BLaER1 treated with 17β-estradiol and CSF1 and Interleukin-3, amounts not matched to agents 10 nM and 100 nM (cell line): ENCODE results near the gene CGAS.
"Not testable (repeated sequence)": the region's sequence is repeated elsewhere in the genome, so short reads cannot be mapped to it uniquely, and the experiment has no call there.

Experiments used
- H3K27ac ChIP-seq, 11 experiments: shearing (Covaris generic); formaldehyde crosslinking; 2 replicates each; pipeline ENCODE4 v1.8.1; 2022
- H3K27me3 ChIP-seq, 11 experiments: shearing (Covaris generic); formaldehyde crosslinking; 2 replicates each; pipeline ENCODE4 v1.8.1; 2022
- H3K36me3 ChIP-seq, 11 experiments: shearing (Covaris generic); formaldehyde crosslinking; 2 replicates each; pipeline ENCODE4 v1.8.1; 2022
- H3K4me1 ChIP-seq, 10 experiments: shearing (Covaris generic); formaldehyde crosslinking; 2 replicates each; pipeline ENCODE4 v1.8.1; 2022
- H3K4me2 ChIP-seq, 11 experiments: shearing (Covaris generic); formaldehyde crosslinking; 2 replicates each; pipeline ENCODE4 v1.8.1; 2022
- H3K4me3 ChIP-seq, 10 experiments: shearing (Covaris generic); formaldehyde crosslinking; 2 replicates each; pipeline ENCODE4 v1.8.1; 2022
- H3K9ac ChIP-seq, 11 experiments: shearing (Covaris generic); formaldehyde crosslinking; 2 replicates each; pipeline ENCODE4 v1.8.1; 2022
- H3K9me3 ChIP-seq, 11 experiments: shearing (Covaris generic); formaldehyde crosslinking; replicated peaks in 1 of 11; 2 replicates each; pipeline ENCODE4 v1.8.1; 2022
- H4K20me1 ChIP-seq, 11 experiments: shearing (Covaris generic); formaldehyde crosslinking; 2 replicates each; pipeline ENCODE4 v1.8.1; 2022
- Cebpa-rat ChIP-seq, 11 experiments: shearing (Covaris generic); IDR thresholded peaks; 2 replicates each; pipeline ENCODE4 v1.8.1; 2022

Gene CGAS

DNA sequence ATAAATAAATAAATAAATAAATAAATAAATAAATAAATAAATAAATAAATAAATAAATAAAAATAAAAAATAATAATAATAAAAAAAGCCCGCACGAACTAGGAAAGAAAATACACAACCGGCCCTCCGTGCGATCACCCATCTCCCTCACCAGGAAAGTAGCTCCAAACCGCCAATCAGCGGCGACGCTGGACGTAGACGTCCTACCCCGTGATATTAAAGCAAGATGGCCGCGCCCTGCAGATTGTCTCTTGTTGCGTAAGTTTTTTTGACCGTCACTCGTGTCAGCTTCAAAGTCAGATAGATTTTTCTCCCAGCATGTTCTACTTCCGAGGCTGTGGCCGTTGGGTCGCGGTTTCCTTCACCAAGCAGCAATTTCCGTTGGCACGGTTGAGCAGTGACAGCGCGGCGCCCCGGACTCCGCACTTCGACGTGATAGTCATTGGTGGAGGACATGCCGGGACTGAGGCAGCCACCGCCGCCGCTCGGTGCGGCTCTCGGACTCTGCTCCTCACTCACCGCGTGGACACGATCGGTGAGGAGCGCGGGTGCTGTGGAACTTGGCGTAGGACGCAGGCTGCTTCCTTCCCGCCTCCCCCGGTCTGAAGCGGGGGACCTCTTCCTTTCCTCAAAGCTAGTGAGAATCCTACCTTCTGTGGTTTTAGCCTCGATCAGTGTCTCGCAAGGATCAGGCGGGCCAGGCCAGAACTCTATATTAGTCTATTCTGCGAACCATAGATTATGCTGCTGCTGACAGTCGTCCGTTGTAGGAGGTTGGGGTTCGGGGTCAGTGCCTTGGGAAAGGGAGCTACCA lies 9.6 kb upstream of the CGAS start, which contains the start of gene MTO1:
TSS of gene MTO1 (plus strand) at position 201 of the 814 bp plus-strand sequence. CDS start at position 319, 118 bp downstream.
- Histone ChIP-seq H4K20me1 (peaks cover 0 to 19% (median 0%) of the 10 kb centered on the region in 11 experiments; a peak in 9 of 22 replicates), H3K9me3 (no peaks in the 10 kb centered on the region), H3K9ac (peak within 1 kb of the TSS; percentile 88 to 99 (median 94)), H3K4me2 (peak within 1 kb of the TSS; percentile 84 to 97 (median 91)), H3K36me3 (peaks cover 9 to 39% (median 30%) of the 10 kb centered on the region in 11 experiments; a peak in 21 of 22 replicates), H3K27me3 (no peaks in the 10 kb centered on the region), H3K27ac (peak within 1 kb of the TSS; percentile 77 to 100 (median 95)), H3K4me3 (peak within 1 kb of the TSS; percentile 80 to 94 (median 84)), H3K4me1 (peaks cover 39 to 64% (median 46%) of the 10 kb centered on the region in 10 experiments)
- TF ChIP-seq Cebpa-rat (IDR thresholded peaks at IDR 0.05), result peak; percentile 53 to 97 (median 90); a peak in 20 of 22 replicates

DNA sequence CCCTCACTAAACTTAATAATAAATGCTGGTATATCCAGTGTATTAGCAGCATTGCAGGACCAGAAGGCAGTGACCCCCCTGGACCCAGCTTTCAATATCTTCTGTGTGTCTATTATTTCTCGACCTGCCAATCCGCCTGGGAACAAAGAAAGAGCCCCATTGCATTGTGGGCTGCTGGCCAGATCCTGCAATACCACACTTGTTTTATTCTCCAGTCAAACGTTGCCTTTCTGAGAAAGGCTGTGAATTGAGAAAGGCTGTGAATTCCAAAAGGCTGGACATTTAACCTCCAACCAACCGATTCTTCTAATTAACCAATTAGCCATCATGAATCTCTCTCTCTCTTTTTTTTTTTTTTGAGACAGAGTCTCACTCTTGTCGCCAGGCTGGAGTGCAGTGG lies 8.0 kb upstream of the CGAS start:
- Histone ChIP-seq H3K9ac (peak overlapping the region in 8 of 11 experiments; percentile 88 to 99 (median 96); a peak in 15 of 22 replicates), H3K36me3 (peaks cover 0 to 22% (median 14%) of the 10 kb centered on the region in 11 experiments; a peak in 16 of 22 replicates), H3K27me3 (no peaks in the 10 kb centered on the region), H4K20me1 (peaks cover 0 to 4% (median 0%) of the 10 kb centered on the region in 11 experiments; a peak in 8 of 22 replicates), H3K4me3 (peak overlapping the region in 5 of 10 experiments; percentile 80 to 85 (median 84); a peak in 8 of 20 replicates), H3K27ac (peak overlapping the region in 8 of 11 experiments; percentile 90 to 100 (median 97); a peak in 16 of 22 replicates), H3K9me3 (no peaks in the 10 kb centered on the region), H3K4me2 (peak overlapping the region; percentile 73 to 97 (median 89)), H3K4me1 (peaks cover 43 to 67% (median 61%) of the 10 kb centered on the region in 10 experiments)
- no peak for TF ChIP-seq Cebpa-rat (IDR thresholded peaks at IDR 0.05)

DNA sequence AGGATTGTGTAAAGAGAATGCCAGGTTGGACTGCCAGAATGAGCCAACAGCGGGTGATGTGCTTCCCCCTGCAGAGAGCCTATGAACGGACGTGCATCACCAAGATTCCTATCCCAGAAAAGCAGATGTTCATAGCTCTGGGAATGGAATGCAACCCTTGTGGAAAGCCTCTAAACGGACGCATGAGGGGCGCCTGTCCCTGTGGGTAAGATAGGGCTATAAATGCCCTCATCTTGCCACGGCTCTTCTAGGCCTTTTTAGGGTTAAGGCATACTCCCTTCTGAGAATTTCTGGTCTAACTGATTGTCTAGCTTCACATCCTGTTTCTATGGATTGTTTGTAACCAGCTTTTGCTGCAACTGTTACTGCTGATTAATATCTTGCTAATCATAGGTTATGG lies 7.4 kb upstream of the CGAS start:
- H3K4me3 ChIP-seq, H4K20me1 ChIP-seq, H3K9me3 ChIP-seq, H3K27me3 ChIP-seq: not testable (repeated sequence)
- H3K4me1 ChIP-seq, result peaks cover 45 to 69% (median 65%) of the 10 kb centered on the region in 10 experiments
- peak overlapping the region in 9 of 11 experiments; percentile 27 to 100 (median 97); a peak in 16 of 22 replicates for H3K27ac ChIP-seq
- peak overlapping the region; percentile 54 to 97 (median 85) for H3K4me2 ChIP-seq
- peaks cover 0 to 16% (median 10%) of the 10 kb centered on the region in 11 experiments; a peak in 16 of 22 replicates for H3K36me3 ChIP-seq
- peak overlapping the region in 7 of 11 experiments; percentile 2 to 99 (median 40); a peak in 6 of 22 replicates for H3K9ac ChIP-seq

DNA sequence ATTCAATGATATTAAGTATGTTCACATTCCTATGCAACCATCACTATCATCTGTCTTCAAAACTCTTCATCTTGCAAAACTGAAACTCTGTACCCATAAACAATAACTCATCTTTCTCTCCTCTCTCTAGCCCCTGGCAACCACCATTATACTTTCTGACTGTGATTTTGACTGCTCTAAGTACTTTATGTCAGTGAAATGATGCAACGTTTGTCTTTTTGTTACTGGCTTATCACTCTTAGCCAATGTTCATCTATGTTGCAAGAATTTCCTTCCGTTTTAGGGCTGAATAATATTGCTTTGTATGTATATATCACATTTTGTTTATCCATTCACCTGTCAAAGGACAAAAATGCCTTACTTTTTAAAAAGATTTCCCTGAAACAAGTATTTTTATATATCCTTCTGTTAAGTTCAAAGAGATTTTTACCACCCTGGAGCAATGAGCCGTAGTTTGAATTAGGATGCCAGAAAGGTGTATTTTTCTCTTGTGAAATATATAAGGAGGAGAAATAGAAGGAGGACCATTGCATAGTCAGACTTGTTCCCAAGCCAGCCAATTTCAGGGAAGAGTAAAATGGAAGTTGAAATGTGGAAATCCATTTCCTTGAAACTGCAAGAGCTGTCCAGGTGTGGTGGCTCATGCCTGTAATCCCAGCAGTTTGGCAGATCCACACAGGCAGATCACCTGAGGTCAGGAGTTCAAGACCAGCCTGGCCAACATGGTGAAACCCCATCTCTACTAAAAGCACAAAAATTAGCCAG lies 4.0 kb upstream of the CGAS start:
- Histone ChIP-seq H3K4me2 (peak overlapping the region in 10 of 11 experiments; percentile 0 to 37 (median 26); a peak in 10 of 22 replicates), H3K27me3 (no peaks in the 10 kb centered on the region), H3K9me3 (no peaks in the 10 kb centered on the region), H3K9ac (no peak overlapping the region; a peak in 1 of 22 replicates), H3K4me1 (peaks cover 32 to 68% (median 60%) of the 10 kb centered on the region in 10 experiments), H3K27ac (peak overlapping the region in 8 of 11 experiments; percentile 5 to 43 (median 24); a peak in 9 of 22 replicates), H3K4me3 (no peak overlapping the region), H3K36me3 (no peaks in the 10 kb centered on the region), H4K20me1 (0 out of 22 replicates have a peak, but pooled peaks cover 0 to under 1% (median 0%) of the 10 kb centered on the region in 11 experiments)
- peak in 2 of 11 experiments; percentile 35 to 40; a peak in 2 of 22 replicates for TF ChIP-seq Cebpa-rat (IDR thresholded peaks at IDR 0.05)

DNA sequence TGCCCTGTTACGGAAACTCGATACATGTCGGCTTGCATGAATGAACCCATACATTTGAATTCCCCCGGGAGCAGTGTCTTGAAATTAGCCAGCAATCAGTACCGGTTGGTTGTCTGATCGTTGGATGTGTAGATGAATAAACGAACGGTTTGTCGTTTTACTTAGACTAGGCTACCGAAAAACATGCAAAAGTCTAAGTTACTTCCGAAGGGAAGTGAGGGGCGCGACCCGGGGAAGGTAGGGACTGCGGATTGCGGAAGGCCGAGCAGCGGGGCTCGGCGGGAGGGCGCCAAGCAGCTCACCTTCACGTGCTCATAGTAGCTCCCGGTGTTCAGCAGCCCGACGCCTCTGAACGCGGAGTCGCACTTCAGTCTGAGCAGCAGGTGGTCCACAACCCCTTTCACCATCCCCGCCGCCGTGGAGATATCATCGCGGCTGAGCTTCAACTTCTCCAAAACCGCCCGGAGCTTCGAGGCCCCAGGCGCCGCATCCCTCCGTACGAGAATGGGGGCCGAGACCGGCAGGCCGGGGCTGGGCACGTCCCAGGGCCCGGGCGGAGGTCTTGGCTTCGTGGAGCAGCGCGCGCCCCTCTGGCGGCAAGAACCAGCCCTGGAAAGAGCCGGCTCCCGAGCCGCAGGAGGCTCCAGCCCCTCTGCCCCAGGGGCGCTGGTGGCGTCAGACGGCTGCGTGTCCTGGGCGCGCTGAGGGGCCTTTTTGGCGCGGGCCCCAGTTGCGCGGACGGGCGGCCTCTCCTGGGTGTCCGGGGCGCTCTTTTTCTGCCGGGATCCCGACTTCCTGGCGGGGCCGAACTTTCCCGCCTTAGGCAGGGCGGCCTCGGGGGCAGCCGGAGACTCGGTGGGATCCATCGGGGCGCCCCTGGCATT lies 632 bp downstream of the CGAS start:
- peaks cover 12 to 42% (median 36%) of the 10 kb centered on the region in 11 experiments; a peak in 21 of 22 replicates for H3K36me3 ChIP-seq
- no peaks in the 10 kb centered on the region for H3K27me3 ChIP-seq
- no peak for TF ChIP-seq Cebpa-rat (IDR thresholded peaks at IDR 0.05)
- peaks cover 38 to 74% (median 59%) of the 10 kb centered on the region in 10 experiments for H3K4me1 ChIP-seq
- H3K4me3 ChIP-seq, result peak overlapping the region; percentile 80 to 95 (median 86)
- H3K27ac ChIP-seq, result peak overlapping the region; percentile 84 to 98 (median 97)
- H4K20me1 ChIP-seq, result peaks cover 17 to 45% (median 39%) of the 10 kb centered on the region in 11 experiments; a peak in 20 of 22 replicates
- no peaks in the 10 kb centered on the region; a peak in 3 of 22 replicates for H3K9me3 ChIP-seq
- peak overlapping the region; percentile 91 to 98 (median 95) for H3K9ac ChIP-seq
- peak overlapping the region; percentile 82 to 94 (median 86) for H3K4me2 ChIP-seq

DNA sequence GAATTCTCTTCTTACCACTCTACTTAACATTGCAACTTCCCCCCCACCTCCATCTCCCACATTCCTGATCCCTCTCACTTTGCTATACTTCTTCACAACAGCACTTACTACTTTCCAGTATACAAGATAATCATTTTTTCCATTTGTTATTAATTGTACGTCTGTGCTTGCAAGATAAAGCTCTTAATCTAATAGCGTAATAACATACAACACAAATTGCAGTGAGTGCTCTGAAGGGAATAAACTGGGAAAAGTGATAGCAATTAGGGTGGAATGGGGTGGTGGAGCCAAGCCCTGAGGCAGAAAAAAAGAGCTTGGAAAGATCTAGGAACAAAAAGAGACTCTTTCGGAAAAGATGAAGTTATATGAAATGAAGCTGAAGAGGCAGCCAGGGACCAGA lies 8.5 kb downstream of the CGAS start:
- H3K4me2 ChIP-seq, result peak overlapping the region; percentile 12 to 79 (median 70); a peak in 17 of 22 replicates
- H3K4me3 ChIP-seq, result peak overlapping the region in 2 of 10 experiments; percentile 28 to 50; a peak in 2 of 20 replicates
- H3K36me3 ChIP-seq, result peaks cover 73 to 100% (median 94%) of the 10 kb centered on the region in 11 experiments
- peak overlapping the region in 1 of 11 experiments; percentile 71; a peak in 3 of 22 replicates for H3K9ac ChIP-seq
- H3K9me3 ChIP-seq, result peaks cover 0 to 16% (median 7%) of the 10 kb centered on the region in 11 experiments; a peak in 5 of 22 replicates
- TF ChIP-seq Cebpa-rat (IDR thresholded peaks at IDR 0.05), result no peak
- H4K20me1 ChIP-seq, result peaks cover 1 to 56% (median 40%) of the 10 kb centered on the region in 11 experiments; a peak in 18 of 22 replicates
- peaks cover 19 to 81% (median 36%) of the 10 kb centered on the region in 10 experiments for H3K4me1 ChIP-seq
- H3K27ac ChIP-seq, result peak overlapping the region in 8 of 11 experiments; percentile 74 to 84 (median 80); a peak in 16 of 22 replicates
- no peaks in the 10 kb centered on the region for H3K27me3 ChIP-seq

DNA sequence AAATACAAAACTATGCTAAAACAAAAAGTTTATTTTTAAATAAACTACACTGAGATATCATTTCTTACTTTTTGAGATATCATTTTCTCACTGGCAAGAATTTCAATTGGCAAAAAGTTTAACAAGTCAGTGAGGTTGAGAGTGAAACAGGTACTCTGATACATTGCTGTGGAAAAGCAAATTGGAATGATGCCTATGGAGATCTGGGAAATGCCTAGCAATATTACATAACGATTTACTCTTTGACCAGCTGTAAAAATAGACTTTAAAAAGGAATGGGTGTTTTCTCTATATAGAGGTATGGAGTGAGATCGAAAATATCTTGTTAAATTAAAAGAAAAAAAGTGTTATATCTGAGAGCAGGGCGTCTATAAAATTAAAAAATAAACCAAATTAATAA lies 16.9 kb downstream of the CGAS start:
- no peak overlapping the region for H3K9ac ChIP-seq
- no peak for TF ChIP-seq Cebpa-rat (IDR thresholded peaks at IDR 0.05)
- H3K4me2 ChIP-seq, result no peak overlapping the region
- no peak overlapping the region for H3K27ac ChIP-seq
- no peaks in the 10 kb centered on the region for H3K27me3 ChIP-seq
- H3K36me3 ChIP-seq, result peaks cover 94 to 100% (median 99%) of the 10 kb centered on the region in 11 experiments
- no peak overlapping the region for H3K4me3 ChIP-seq
- peaks cover 3 to 97% (median 70%) of the 10 kb centered on the region in 11 experiments; a peak in 19 of 22 replicates for H4K20me1 ChIP-seq
- H3K9me3 ChIP-seq, result no peaks in the 10 kb centered on the region
- peaks cover 0 to 13% (median 4%) of the 10 kb centered on the region in 10 experiments; a peak in 7 of 20 replicates for H3K4me1 ChIP-seq
